Islet precursor cell (in vitro differentiated cells): ENCODE measurements around the gene DDIT4.

Source experiments
- DNase-seq: peaks from one replicate; pipeline ENCODE4 v3.0.0-alpha.2; 2018

The DDIT4 gene

GRCh38 chr10:72250666-72251065 lies 23.1 kb upstream of the DDIT4 start:
- no peak for DNase-seq

GRCh38 chr10:72251635-72252034 lies 22.1 kb upstream of the DDIT4 start:
- DNase-seq = no peak

GRCh38 chr10:72252972-72253371 lies 20.8 kb upstream of the DDIT4 start:
- DNase-seq = no peak

GRCh38 chr10:72253578-72253977 lies 20.1 kb upstream of the DDIT4 start:
- no peak for DNase-seq

- peak; percentile 90 for DNase-seq
These were observed 18.7 kb upstream of the DDIT4 start for GRCh38 chr10:72254813-72255568.

- DNase-seq = no peak
These were observed 17.6 kb upstream of the DDIT4 start for GRCh38 chr10:72255977-72256729.

- no peak for DNase-seq
These were observed 16.5 kb upstream of the DDIT4 start for GRCh38 chr10:72257051-72257892.

GRCh38 chr10:72258617-72259016 lies 15.1 kb upstream of the DDIT4 start:
- DNase-seq = no peak

- peak; percentile 78 for DNase-seq
These were observed 14.1 kb upstream of the DDIT4 start for GRCh38 chr10:72259491-72260238.

- DNase-seq = peak; percentile 99
These were observed 13.3 kb upstream of the DDIT4 start for GRCh38 chr10:72260239-72260975.

- peak; percentile 75 for DNase-seq
These were observed 12.5 kb upstream of the DDIT4 start for GRCh38 chr10:72260976-72261783.

- DNase-seq = no peak
These were observed 11.8 kb upstream of the DDIT4 start for GRCh38 chr10:72261784-72262404.

GRCh38 chr10:72263613-72264241 lies 10.0 kb upstream of the DDIT4 start:
- DNase-seq = no peak

- no peak for DNase-seq
These were observed 9.2 kb upstream of the DDIT4 start for GRCh38 chr10:72264536-72264935.

- peak; percentile 66 for DNase-seq
These were observed 8.2 kb upstream of the DDIT4 start for GRCh38 chr10:72265508-72265907.

- no peak for DNase-seq
These were observed 7.5 kb upstream of the DDIT4 start for GRCh38 chr10:72265990-72266865.

GRCh38 chr10:72267381-72267780 lies 6.3 kb upstream of the DDIT4 start:
- peak; percentile 75 for DNase-seq

- DNase-seq = peak; percentile 84
These were observed 5.8 kb upstream of the DDIT4 start for GRCh38 chr10:72267819-72268399.
